ENCODE measurements around the gene DNAAF9. TPM values are rescaled to one million over a fixed set of nuclear protein-coding genes. Genes with fewer than 3 reads are reported as not detected.

DNAAF9 gene
- total RNA-seq, 1 donor from 2014 or later, result 12.6 TPM

DNA sequence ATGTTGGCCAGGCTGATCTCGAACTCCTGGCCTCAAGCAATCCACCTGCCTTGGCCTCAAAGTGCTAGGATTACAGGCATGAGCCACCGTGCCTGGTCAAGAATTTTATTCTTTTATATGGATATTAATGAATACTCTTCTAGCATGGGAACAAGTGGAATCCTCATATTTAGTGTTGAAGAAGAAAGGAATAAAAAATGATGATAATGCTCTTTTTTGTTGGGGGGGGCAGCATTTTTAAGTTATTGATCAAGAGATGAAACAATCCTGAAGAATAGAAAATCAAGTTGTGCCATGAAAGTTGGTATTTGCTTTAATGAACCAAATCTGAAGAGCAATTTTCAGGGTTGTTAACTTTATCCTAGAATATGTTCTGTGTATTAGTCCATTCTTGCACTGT, 6.7 kb upstream of the DNAAF9 start:
- Histone ChIP-seq H3K27me3 (ENCODE audit: control insufficient read depth, insufficient read depth, low read length) (no peaks in the 10 kb centered on the region), H3K36me3 (ENCODE audit: control insufficient read depth, insufficient read depth, low read length) (no peaks in the 10 kb centered on the region), H3K4me3 (ENCODE audit: low read depth, low read length) (no peak overlapping the region)
- TF ChIP-seq, protein P1, sequence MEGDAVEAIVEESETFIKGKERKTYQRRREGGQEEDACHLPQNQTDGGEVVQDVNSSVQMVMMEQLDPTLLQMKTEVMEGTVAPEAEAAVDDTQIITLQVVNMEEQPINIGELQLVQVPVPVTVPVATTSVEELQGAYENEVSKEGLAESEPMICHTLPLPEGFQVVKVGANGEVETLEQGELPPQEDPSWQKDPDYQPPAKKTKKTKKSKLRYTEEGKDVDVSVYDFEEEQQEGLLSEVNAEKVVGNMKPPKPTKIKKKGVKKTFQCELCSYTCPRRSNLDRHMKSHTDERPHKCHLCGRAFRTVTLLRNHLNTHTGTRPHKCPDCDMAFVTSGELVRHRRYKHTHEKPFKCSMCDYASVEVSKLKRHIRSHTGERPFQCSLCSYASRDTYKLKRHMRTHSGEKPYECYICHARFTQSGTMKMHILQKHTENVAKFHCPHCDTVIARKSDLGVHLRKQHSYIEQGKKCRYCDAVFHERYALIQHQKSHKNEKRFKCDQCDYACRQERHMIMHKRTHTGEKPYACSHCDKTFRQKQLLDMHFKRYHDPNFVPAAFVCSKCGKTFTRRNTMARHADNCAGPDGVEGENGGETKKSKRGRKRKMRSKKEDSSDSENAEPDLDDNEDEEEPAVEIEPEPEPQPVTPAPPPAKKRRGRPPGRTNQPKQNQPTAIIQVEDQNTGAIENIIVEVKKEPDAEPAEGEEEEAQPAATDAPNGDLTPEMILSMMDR (IDR thresholded peaks at IDR 0.05; ENCODE audit: insufficient read depth, low read length, poor library complexity, severe bottlenecking), result no peak
- no peak for DNase-seq (ENCODE audit: low read depth)

DNA sequence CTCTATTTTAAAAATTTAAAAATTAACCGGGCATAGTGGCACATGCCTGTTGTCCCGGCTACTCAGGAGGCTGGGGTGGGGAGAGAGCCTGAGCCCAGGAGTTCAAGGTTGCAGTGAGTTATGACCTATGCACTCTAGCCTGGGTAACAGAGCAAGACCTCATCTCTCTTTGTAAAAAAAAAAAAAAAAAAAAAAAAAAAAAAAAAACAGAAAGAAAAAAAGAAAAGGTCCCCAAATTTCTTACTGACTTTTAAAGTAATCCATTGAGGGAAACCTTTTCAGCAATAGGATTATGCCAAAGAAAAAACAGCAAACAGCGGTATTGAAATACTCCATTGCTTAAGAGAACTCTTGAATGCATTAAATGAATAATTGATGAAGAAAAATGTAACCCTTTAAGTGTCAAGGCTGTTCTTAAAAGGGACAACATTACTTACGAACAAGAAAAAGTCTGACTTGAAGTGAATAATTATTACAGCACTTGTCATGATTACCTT, 6.0 kb upstream of the DNAAF9 start:
- no peak overlapping the region for H3K4me3 ChIP-seq (ENCODE audit: low read depth, low read length)

DNA sequence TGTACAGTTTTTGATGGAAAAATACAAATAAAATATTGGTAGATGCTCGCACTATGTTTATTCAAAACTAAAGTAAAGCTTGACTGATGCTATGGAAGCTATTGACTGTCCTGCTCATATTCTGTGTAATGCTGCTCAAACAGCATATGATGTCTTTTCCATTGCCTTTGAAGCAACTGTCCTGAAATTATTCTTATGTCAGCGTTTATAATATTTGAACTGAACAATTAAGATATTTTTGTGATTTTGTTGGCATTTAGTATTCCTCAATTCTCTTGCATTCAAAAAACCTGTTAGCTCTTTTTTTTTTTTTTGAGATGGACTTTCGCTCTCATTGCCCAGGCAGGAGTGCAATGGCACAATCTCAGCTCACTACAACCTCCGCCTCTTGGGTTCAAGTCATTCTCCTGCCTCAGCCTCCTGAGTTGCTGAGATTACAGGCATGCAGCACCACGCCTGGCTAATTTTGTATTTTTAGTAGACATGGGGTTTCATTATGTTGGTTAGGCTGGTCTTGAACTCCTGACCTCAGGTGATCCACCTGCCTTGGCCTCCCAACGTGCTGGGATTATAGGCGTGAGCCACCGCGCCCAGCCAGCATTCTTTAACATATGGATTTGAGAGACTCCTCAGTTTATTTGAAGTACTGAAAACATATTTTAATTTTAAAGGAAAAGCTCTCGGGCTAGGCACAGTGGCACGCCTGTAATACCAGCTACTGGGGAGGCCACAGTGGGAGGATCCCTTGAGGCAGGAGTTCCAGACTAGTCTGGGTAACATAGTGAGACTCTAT, 5.3 kb upstream of the DNAAF9 start:
- Histone ChIP-seq H3K27me3 (ENCODE audit: control insufficient read depth, insufficient read depth, low read length) (no peaks in the 10 kb centered on the region), H3K4me3 (ENCODE audit: low read depth, low read length) (no peak overlapping the region), H3K36me3 (ENCODE audit: control insufficient read depth, insufficient read depth, low read length) (no peaks in the 10 kb centered on the region)
- TF ChIP-seq, protein P1 (IDR thresholded peaks at IDR 0.05; ENCODE audit: insufficient read depth, low read length, poor library complexity, severe bottlenecking), result no peak
- no peak for DNase-seq (ENCODE audit: low read depth)

More for the DNA sequence above, 6.0 kb upstream of the DNAAF9 start:
- Histone ChIP-seq H3K27me3 (ENCODE audit: control insufficient read depth, insufficient read depth, low read length) (no peaks in the 10 kb centered on the region), H3K36me3 (ENCODE audit: control insufficient read depth, insufficient read depth, low read length) (no peaks in the 10 kb centered on the region)
- TF ChIP-seq, protein P1 (IDR thresholded peaks at IDR 0.05; ENCODE audit: insufficient read depth, low read length, poor library complexity, severe bottlenecking), result no peak
- no peak for DNase-seq (ENCODE audit: low read depth)

DNA sequence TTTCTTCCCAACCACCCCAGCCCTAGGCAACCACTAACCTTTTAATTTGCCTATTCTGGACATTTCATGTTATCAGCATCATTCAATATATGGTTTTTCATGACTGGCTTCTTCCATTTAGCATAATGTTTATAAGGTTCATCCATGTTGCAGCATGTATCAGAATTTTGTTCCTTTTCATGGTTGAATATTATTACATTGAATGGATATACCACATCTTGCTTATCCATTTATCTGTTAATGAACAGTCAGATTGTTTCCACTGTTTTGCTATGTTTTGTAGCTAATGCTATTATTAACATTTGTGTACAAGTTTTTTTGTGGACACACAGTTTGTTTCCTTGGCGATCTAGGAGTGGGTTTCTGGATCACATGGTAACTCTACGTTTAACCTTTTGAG, 3.0 kb upstream of the DNAAF9 start:
- TF ChIP-seq, protein P1 (IDR thresholded peaks at IDR 0.05; ENCODE audit: insufficient read depth, low read length, poor library complexity, severe bottlenecking), result no peak
- Histone ChIP-seq H3K36me3 (ENCODE audit: control insufficient read depth, insufficient read depth, low read length) (no peaks in the 10 kb centered on the region), H3K27me3 (ENCODE audit: control insufficient read depth, insufficient read depth, low read length) (no peaks in the 10 kb centered on the region), H3K4me3 (ENCODE audit: low read depth, low read length) (no peak overlapping the region)
- DNase-seq (ENCODE audit: low read depth), result no peak

DNA sequence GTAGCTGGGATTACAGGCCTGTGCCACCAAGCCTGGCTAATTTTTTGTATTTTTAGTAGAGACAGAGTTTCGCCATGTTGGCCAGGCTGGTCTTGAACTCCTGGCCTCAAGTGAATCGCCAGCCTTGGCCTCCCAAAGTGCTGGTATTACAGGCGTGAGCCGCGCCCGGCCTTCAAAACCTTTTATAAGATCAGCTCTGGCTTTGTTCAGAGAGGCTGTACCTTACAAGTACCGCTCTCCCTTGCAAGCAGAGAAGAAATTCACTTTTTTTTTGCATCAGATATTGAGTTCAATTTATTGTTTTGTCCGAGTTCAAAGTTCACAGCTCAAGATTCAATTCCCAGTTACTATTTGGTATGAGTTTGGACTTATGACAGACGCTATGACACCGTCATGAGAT, 1.9 kb upstream of the DNAAF9 start:
- TF ChIP-seq, protein P1 (IDR thresholded peaks at IDR 0.05; ENCODE audit: insufficient read depth, low read length, poor library complexity, severe bottlenecking), result no peak
- H3K4me3 ChIP-seq (ENCODE audit: low read depth, low read length), result no peak overlapping the region
- no peaks in the 10 kb centered on the region for H3K27me3 ChIP-seq (ENCODE audit: control insufficient read depth, insufficient read depth, low read length)
- DNase-seq (ENCODE audit: low read depth), result no peak
- no peaks in the 10 kb centered on the region for H3K36me3 ChIP-seq (ENCODE audit: control insufficient read depth, insufficient read depth, low read length)
